OCI-LY3 (cell line): Measurements from ENCODE around the gene KCTD8.

ENCODE experiments used
- CTCF ChIP-seq: fragments of 200-600, 300-600 bp; sonication (generic); IDR thresholded peaks from 2 replicates; pipeline ENCODE4 v1.5.1; 2014; ENCODE audit warnings: antibody characterized with exemption, low read length, low read depth
- EZH2phosphoT487 ChIP-seq: fragments of 200-600 bp; shearing (Covaris generic); IDR thresholded peaks from 2 replicates; pipeline ENCODE4 v1.6.1; 2018; ENCODE audit warnings: antibody characterized with exemption, mixed run types, low read depth

- TF ChIP-seq CTCF (no peak), EZH2phosphoT487 (no peak)
Measured at GRCh38 chr4:44194365-44194764, 254.2 kb downstream of the KCTD8 start.
